Right lobe of liver (tissue), 6 donors: ENCODE measurements around the gene HHIPL2. TPM values are rescaled to one million over a fixed set of nuclear protein-coding genes. Genes with fewer than 3 reads are reported as not detected.

ENCODE experiments used
- ATAC-seq, 4 donors: fragments of 200-7000 bp; cut with Tn5 transposase; one replicate each; pipeline ENCODE4 v1.9.1; 2020; ENCODE audit warnings: mild to moderate bottlenecking in 4 of 4, moderate library complexity in 4 of 4
- DNase-seq, 3 donors: peaks; one replicate each; pipeline ENCODE4 v3.0.0-alpha.2; 2020
- H3K27ac ChIP-seq, 3 donors: fragments of 200-600 bp; one replicate each; pipeline ENCODE4 v1.8.0; 2022
- H3K27me3 ChIP-seq, 2 donors: fragments of 200-600 bp; one replicate each; pipeline ENCODE4 v1.8.0; 2022
- H3K36me3 ChIP-seq, 4 donors: fragments of 200-600 bp; sonication (generic) in 1 of 4; one replicate each; pipeline versions ENCODE4 v1.5.1 to v1.8.0; 2017 to 2022; ENCODE audit warnings: control low read depth in 1 of 4
- H3K4me1 ChIP-seq, 4 donors: fragments of 200-600 bp; sonication (generic) in 1 of 4; one replicate each; pipeline versions ENCODE4 v1.5.1 to v1.8.0; 2017 to 2022; ENCODE audit warnings: control low read depth in 1 of 4
- H3K4me3 ChIP-seq, 3 donors: fragments of 200-600 bp; one replicate each; pipeline ENCODE4 v1.8.0; 2022
- H3K9me3 ChIP-seq, 4 donors: fragments of 200-600 bp; sonication (generic) in 1 of 4; one replicate each; pipeline versions ENCODE4 v1.5.1 to v1.8.0; 2017 to 2022; ENCODE audit warnings: control low read depth in 1 of 4
- POLR2A ChIP-seq: fragments of 450-650 bp; IDR thresholded peaks from one replicate; pipeline ENCODE4 v1.6.1; 2017; ENCODE audit warnings: antibody characterized with exemption, mild to moderate bottlenecking
- WGBS: methylation state at CpG from one replicate; pipeline ENCODE4 v1.1.6; 2018; ENCODE audit warnings: low coverage, low lambda C conversion rate; ENCODE audit not compliant: insufficient coverage; ENCODE audit errors: missing lambda C conversion rate; 5-methylcytosine and 5-hydroxymethylcytosine counted together
- intact Hi-C, 2 donors: fragments of 100-400 bp; cut with DNase I; formaldehyde crosslinking; loops; one replicate each; pipeline versions ENCODE4 v1.11.2 to v1.14.1; 2022
- total RNA-seq, 6 experiments: library from RNA; depleted of rRNA in 2 of 6; stranded (reverse); fragments of >200 nt in 2 of 6; fragmentation: NEBNext Ultra II Directional in 3 of 6; extraction: Animal tissue kit (Norgen Biotek cat#: 25700) in 3 of 6; gene quantifications; one replicate each; pipeline versions ENCODE4 v1.1.0 to v1.2.4, GENCODE V29; 2016 to 2023
- TF ChIP-seq, protein P1 (sequence below), 4 donors: fragments of 200-600 bp in 3 of 4; fragments of 450-650 bp in 1 of 4; IDR thresholded peaks; one replicate each; pipeline versions ENCODE4 v1.5.1 to v1.8.0; 2016 to 2022; ENCODE audit warnings: antibody characterized with exemption in 4 of 4, mild to moderate bottlenecking in 2 of 4
- donor health status: DM: no; HTN: yes; CAD: no.
- donor health status: DM: no; HTN: no; CAD: no.
- donor health status: DM: no; HTN: no; CAD: no.
- donor health status: DM: no; HTN: yes; CAD: no.
- donor health status: DM: no; HTN: yes; CAD: no.

HHIPL2 gene
- total RNA-seq, 6 experiments from 2014 or later, result 1.6 TPM; not detected in 5

DNA sequence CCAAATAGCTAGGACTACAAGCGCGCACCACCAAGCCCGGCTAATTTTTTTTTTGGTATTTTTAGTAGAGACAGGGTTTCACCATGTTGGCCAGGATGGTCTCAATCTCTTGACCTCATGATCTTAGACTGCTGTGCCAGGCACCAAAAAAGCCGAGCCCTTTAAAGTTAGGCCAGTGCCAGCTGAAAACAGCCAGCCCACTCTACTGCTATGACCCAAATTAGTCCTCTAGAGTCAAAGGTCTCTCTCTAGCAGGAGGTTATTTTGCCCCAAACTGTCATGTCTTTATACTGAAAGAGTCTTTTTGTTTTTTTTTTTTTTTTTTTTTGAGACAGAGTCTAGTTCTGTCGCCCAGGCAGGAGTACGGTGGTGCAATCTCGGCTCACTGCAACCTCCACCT is 9.7 kb upstream of the HHIPL2 start:
- Histone ChIP-seq H3K4me3 (no peak overlapping the region), H3K27ac (peak overlapping the region in 2 of 3 donors; percentile 47 to 74), H3K27me3 (no peaks in the 10 kb centered on the region), H3K36me3 (peaks cover 0 to 5% (median 4%) of the 10 kb centered on the region in 4 donors), H3K4me1 (peaks cover 0 to 24% (median 9%) of the 10 kb centered on the region in 4 donors), H3K9me3 (no peaks in the 10 kb centered on the region)
- DNase-seq, result no peak
- peak in 2 of 4 donors; percentile 34 to 66 for ATAC-seq
- intact Hi-C loops, result no loop called here
- TF ChIP-seq, protein P1, sequence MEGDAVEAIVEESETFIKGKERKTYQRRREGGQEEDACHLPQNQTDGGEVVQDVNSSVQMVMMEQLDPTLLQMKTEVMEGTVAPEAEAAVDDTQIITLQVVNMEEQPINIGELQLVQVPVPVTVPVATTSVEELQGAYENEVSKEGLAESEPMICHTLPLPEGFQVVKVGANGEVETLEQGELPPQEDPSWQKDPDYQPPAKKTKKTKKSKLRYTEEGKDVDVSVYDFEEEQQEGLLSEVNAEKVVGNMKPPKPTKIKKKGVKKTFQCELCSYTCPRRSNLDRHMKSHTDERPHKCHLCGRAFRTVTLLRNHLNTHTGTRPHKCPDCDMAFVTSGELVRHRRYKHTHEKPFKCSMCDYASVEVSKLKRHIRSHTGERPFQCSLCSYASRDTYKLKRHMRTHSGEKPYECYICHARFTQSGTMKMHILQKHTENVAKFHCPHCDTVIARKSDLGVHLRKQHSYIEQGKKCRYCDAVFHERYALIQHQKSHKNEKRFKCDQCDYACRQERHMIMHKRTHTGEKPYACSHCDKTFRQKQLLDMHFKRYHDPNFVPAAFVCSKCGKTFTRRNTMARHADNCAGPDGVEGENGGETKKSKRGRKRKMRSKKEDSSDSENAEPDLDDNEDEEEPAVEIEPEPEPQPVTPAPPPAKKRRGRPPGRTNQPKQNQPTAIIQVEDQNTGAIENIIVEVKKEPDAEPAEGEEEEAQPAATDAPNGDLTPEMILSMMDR (IDR thresholded peaks at IDR 0.05), result no peak
- no peak for TF ChIP-seq POLR2A
- 50% methylated on average over 7 of the region's 7 CpGs for WGBS

DNA sequence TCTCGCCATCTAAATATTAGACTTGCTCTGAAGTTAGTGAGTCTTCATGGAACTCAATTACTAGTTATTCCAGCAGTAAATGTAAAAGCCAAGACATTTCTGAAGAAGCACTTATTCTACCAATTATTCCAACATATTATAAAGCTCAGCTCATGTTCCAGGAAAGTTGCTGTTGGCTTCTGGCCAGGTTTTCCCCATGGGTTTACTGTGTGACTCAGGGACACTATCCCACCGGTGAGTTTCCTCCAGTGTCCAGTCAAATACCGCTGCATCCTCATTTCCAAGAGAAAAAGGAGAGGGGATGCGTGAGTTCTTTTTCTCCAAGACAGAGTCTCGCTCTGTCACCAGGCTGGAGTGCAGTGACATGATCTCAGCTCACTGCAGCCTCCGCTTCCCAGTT is 9.2 kb upstream of the HHIPL2 start:
- TF ChIP-seq POLR2A, result no peak
- TF ChIP-seq, protein P1 (IDR thresholded peaks at IDR 0.05), result no peak
- H3K9me3 ChIP-seq, result no peaks in the 10 kb centered on the region
- intact Hi-C loops, result no loop called here
- WGBS, result 57% methylated on average over 5 of the region's 6 CpGs
- ATAC-seq (no peak), DNase-seq (no peak)
- peaks cover 0 to 5% (median 4%) of the 10 kb centered on the region in 4 donors for H3K36me3 ChIP-seq
- peak overlapping the region in 2 of 3 donors; percentile 47 to 74 for H3K27ac ChIP-seq
- no peaks in the 10 kb centered on the region for H3K27me3 ChIP-seq
- no peak overlapping the region for H3K4me3 ChIP-seq
- H3K4me1 ChIP-seq, result peaks cover 0 to 24% (median 9%) of the 10 kb centered on the region in 4 donors

DNA sequence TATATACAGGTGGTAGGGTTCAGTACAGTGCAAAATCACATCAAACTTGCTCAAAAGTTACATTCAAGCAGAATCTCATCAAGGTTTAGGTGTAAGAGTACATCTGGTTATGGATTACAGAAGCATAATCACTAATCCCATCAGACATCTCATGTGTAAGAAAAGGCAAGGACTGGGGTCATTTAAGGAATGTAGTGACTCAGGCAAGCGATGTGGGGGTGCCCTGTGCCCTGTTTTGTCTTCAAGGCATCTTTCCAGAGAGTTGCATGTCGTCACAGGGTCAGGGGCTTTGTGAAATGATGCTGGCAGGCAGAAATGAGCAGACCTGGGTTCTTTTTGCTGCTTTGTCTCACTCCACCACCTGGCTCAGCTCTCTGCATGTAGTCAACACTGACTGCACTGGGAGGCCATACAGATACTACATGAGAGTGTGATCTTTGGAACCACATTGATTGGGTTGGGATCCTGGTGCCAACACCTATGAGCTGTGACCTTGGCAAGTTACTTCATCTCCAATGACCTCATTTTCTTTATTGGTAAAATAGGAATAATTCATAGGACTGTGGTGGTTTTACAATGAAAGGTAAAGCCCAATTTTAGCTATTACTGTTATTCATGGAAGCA is 8.2 kb upstream of the HHIPL2 start:
- intact Hi-C loops, result no loop called here
- Histone ChIP-seq H3K36me3 (peaks cover 0 to 3% (median 0%) of the 10 kb centered on the region in 4 donors), H3K4me3 (no peak overlapping the region), H3K9me3 (no peaks in the 10 kb centered on the region), H3K27me3 (no peaks in the 10 kb centered on the region), H3K4me1 (peaks cover 0 to 24% (median 9%) of the 10 kb centered on the region in 4 donors), H3K27ac (peak overlapping the region; percentile 47 to 75 (median 74))
- peak; percentile 97 to 99 (median 98) for ATAC-seq
- TF ChIP-seq, protein P1 (IDR thresholded peaks at IDR 0.05), result no peak
- peak; percentile 72 for TF ChIP-seq POLR2A
- DNase-seq, result peak in 2 of 3 donors; percentile 44 to 76
- WGBS, result 63% methylated on average over 2 of the region's 2 CpGs

DNA sequence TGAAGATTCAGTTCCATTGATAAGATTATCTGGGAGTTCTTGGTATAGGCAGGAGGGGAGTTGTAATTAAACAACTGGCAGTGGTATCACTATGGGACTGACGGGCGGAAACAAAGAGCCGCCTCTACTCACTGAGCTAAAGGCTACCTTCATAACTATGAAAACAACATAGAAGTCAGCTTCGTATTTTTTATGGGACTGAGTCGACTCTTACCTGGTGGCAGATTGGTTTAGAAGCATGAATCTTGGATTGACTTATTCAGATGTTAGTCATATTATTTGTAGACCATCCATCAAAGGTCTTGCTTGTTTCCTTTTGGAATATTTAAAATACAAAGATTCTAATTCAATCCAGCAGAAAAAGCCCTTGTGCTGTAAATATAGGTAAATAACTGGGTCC is 6.3 kb upstream of the HHIPL2 start:
- 98% methylated on average over 5 of the region's 5 CpGs for WGBS
- DNase-seq (no peak), ATAC-seq (no peak)
- Histone ChIP-seq H3K27ac (no peak overlapping the region), H3K27me3 (no peaks in the 10 kb centered on the region), H3K36me3 (no peaks in the 10 kb centered on the region), H3K4me1 (peaks cover 0 to 24% (median 9%) of the 10 kb centered on the region in 4 donors), H3K4me3 (no peak overlapping the region), H3K9me3 (no peaks in the 10 kb centered on the region)
- TF ChIP-seq, protein P1 (IDR thresholded peaks at IDR 0.05), result no peak
- no peak for TF ChIP-seq POLR2A
- intact Hi-C loops, result no loop called here
